ENCODE results near the gene TRABD2B. TPM values are rescaled to one million over a fixed set of nuclear protein-coding genes. Genes with fewer than 3 reads are reported as not detected.

TRABD2B gene
- total and polyA plus RNA-seq, 2 experiments from 2014 or later = 1.00 to 2.3 TPM

GRCh38 chr1:47824297-47824696, 172.9 kb downstream of the TRABD2B start:
- Histone ChIP-seq H2AFZ (no peak overlapping the region), H3K79me2 (no peaks in the 10 kb centered on the region), H3K4me2 (no peak overlapping the region), H3K9me3 (ENCODE audit: low read depth) (no peaks in the 10 kb centered on the region), H3K36me3 (replicated peaks; ENCODE audit: insufficient read depth, low read depth) (no peaks in the 10 kb centered on the region), H3K27ac (no peak overlapping the region), H3K27me3 (no peaks in the 10 kb centered on the region), H3K9me2 (replicated peaks; ENCODE audit: insufficient read depth) (no peaks in the 10 kb centered on the region), H3K4me1 (ENCODE audit: insufficient read depth) (peaks cover 14% of the 10 kb centered on the region), H4K20me1 (ENCODE audit: insufficient read depth, poor library complexity, severe bottlenecking) (no peaks in the 10 kb centered on the region), H3K4me3 (no peak overlapping the region)
- 91% methylated on average over 3 of the region's 3 CpGs for WGBS (ENCODE audit: low lambda C conversion rate, missing lambda C conversion rate)
- no peak for TF ChIP-seq EZH2phosphoT487 (IDR thresholded peaks at IDR 0.05; ENCODE audit: low read depth, severe bottlenecking, unreplicated experiment)
- TF ChIP-seq EZH2 (IDR thresholded peaks at IDR 0.05; ENCODE audit: borderline replicate concordance) = no peak
- no peak for TF ChIP-seq CTCF (IDR thresholded peaks at IDR 0.05; ENCODE audit: poor library complexity)
- no peak for DNase-seq (ENCODE audit: low spot score)

- H3K79me2 ChIP-seq = no peaks in the 10 kb centered on the region
- WGBS (ENCODE audit: low lambda C conversion rate, missing lambda C conversion rate) = 67% methylated on average over 9 of the region's 9 CpGs
- H3K27ac ChIP-seq = no peak overlapping the region
- no peak overlapping the region for H3K4me3 ChIP-seq
- peaks cover 19% of the 10 kb centered on the region for H3K4me1 ChIP-seq (ENCODE audit: insufficient read depth)
- H3K36me3 ChIP-seq (replicated peaks; ENCODE audit: insufficient read depth, low read depth) = no peaks in the 10 kb centered on the region
- no peak overlapping the region for H2AFZ ChIP-seq
- no peaks in the 10 kb centered on the region for H3K27me3 ChIP-seq
- H3K4me2 ChIP-seq = no peak overlapping the region
- no peaks in the 10 kb centered on the region for H3K9me2 ChIP-seq (replicated peaks; ENCODE audit: insufficient read depth)
- no peaks in the 10 kb centered on the region for H4K20me1 ChIP-seq (ENCODE audit: insufficient read depth, poor library complexity, severe bottlenecking)
- no peak for DNase-seq (ENCODE audit: low spot score)
- no peaks in the 10 kb centered on the region for H3K9me3 ChIP-seq (ENCODE audit: low read depth)
- TF ChIP-seq CTCF (IDR thresholded peaks at IDR 0.05; ENCODE audit: poor library complexity) (no peak), EZH2 (IDR thresholded peaks at IDR 0.05; ENCODE audit: borderline replicate concordance) (no peak), EZH2phosphoT487 (IDR thresholded peaks at IDR 0.05; ENCODE audit: low read depth, severe bottlenecking, unreplicated experiment) (no peak)
Measured at GRCh38 chr1:47823040-47823808, 174.0 kb downstream of the TRABD2B start.

- Histone ChIP-seq H3K79me2 (no peaks in the 10 kb centered on the region), H3K4me3 (no peak overlapping the region), H3K27ac (no peak overlapping the region), H3K27me3 (no peaks in the 10 kb centered on the region), H4K20me1 (ENCODE audit: insufficient read depth, poor library complexity, severe bottlenecking) (no peaks in the 10 kb centered on the region), H3K9me2 (replicated peaks; ENCODE audit: insufficient read depth) (no peaks in the 10 kb centered on the region), H2AFZ (no peak overlapping the region), H3K9me3 (ENCODE audit: low read depth) (no peaks in the 10 kb centered on the region), H3K4me1 (ENCODE audit: insufficient read depth) (peaks cover 8% of the 10 kb centered on the region), H3K36me3 (replicated peaks; ENCODE audit: insufficient read depth, low read depth) (no peaks in the 10 kb centered on the region), H3K4me2 (no peak overlapping the region)
- DNase-seq (ENCODE audit: low spot score) = no peak
- 94% methylated on average over 5 of the region's 5 CpGs for WGBS (ENCODE audit: low lambda C conversion rate, missing lambda C conversion rate)
- no peak for TF ChIP-seq CTCF (IDR thresholded peaks at IDR 0.05; ENCODE audit: poor library complexity)
- TF ChIP-seq EZH2 (IDR thresholded peaks at IDR 0.05; ENCODE audit: borderline replicate concordance) = no peak
- TF ChIP-seq EZH2phosphoT487 (IDR thresholded peaks at IDR 0.05; ENCODE audit: low read depth, severe bottlenecking, unreplicated experiment) = no peak
Measured at GRCh38 chr1:47821760-47822159, 175.4 kb downstream of the TRABD2B start.

Data from hepatocyte (in vitro differentiated cells).